Measurements from ENCODE around the gene ENTPD3. TPM values are rescaled to one million over a fixed set of nuclear protein-coding genes. Genes with fewer than 3 reads are reported as not detected.

The ENTPD3 gene
- total and polyA plus RNA-seq, 2 of the 8 experiments (the other 6 are each of a cell fraction or from before 2014, with no cell fraction given): 0.60 to 1.0 TPM

GRCh38 chr3:40363674-40364073 is 23.3 kb upstream of the ENTPD3 start (continued):
- TF ChIP-seq CHD7 (IDR thresholded peaks at IDR 0.05; ENCODE audit: insufficient replicate concordance, low read length) (no peak), SIRT6 (IDR thresholded peaks at IDR 0.05; ENCODE audit: low read length) (no peak), POLR2AphosphoS5 (IDR thresholded peaks at IDR 0.05; ENCODE audit: low read depth, low read length) (no peak), RXRA (IDR thresholded peaks at IDR 0.05; ENCODE audit: insufficient read depth, low read depth, low read length) (no peak), PHF8 (conservative IDR thresholded peaks at IDR 0.05; ENCODE audit: low read depth, low read length) (no peak), TAF7 (optimal IDR thresholded peaks at IDR 0.05; ENCODE audit: borderline replicate concordance, low read depth, low read length) (no peak), HDAC2 (IDR thresholded peaks at IDR 0.05; ENCODE audit: borderline replicate concordance in 1 of 2, low read depth in 2 of 2, low read length in 2 of 2) (no peak), TCF12 (IDR thresholded peaks at IDR 0.05; ENCODE audit: low read depth, low read length) (no peak)
